Trophoblast cell (in vitro differentiated cells and primary cell): ENCODE data around the gene GC.

Experiments
- DNase-seq, 2 donors: peaks; one replicate each; pipeline ENCODE4 v3.0.0-alpha.2; 2016
- H2AFZ ChIP-seq: 2 replicates; pipeline ENCODE4 v1.6.1; 2013; ENCODE audit warnings: low read length, moderate library complexity, mild to moderate bottlenecking; ENCODE audit not compliant: insufficient read depth, poor library complexity
- H2AK5ac ChIP-seq: 2 replicates; pipeline ENCODE4 v1.6.1; 2013; ENCODE audit warnings: mild to moderate bottlenecking, low read length
- H2BK120ac ChIP-seq: 2 replicates; pipeline ENCODE4 v1.6.1; 2013; ENCODE audit warnings: low read length, mild to moderate bottlenecking, moderate library complexity; ENCODE audit not compliant: insufficient read depth, poor library complexity
- H2BK12ac ChIP-seq: 2 replicates; pipeline ENCODE4 v1.6.1; 2013; ENCODE audit warnings: mild to moderate bottlenecking, low read length, moderate library complexity
- H2BK5ac ChIP-seq: 2 replicates; pipeline ENCODE4 v1.6.1; 2013; ENCODE audit warnings: low read length, low read depth, moderate library complexity, mild to moderate bottlenecking; ENCODE audit not compliant: poor library complexity
- H3K14ac ChIP-seq: 2 replicates; pipeline ENCODE4 v1.6.1; 2013; ENCODE audit warnings: mild to moderate bottlenecking, low read length
- H3K18ac ChIP-seq: 2 replicates; pipeline ENCODE4 v1.6.1; 2013; ENCODE audit warnings: mild to moderate bottlenecking, low read length
- H3K23ac ChIP-seq: 2 replicates; pipeline ENCODE4 v1.6.1; 2013; ENCODE audit warnings: low read length
- H3K27ac ChIP-seq: 2 replicates; pipeline ENCODE4 v1.5.1; 2013; ENCODE audit warnings: low read depth, mild to moderate bottlenecking, inconsistent platforms, low read length, moderate library complexity
- H3K27me3 ChIP-seq: 2 replicates; pipeline ENCODE4 v1.6.1; 2013; ENCODE audit warnings: inconsistent platforms, mild to moderate bottlenecking, low read length, moderate library complexity; ENCODE audit not compliant: insufficient read depth
- H3K36me3 ChIP-seq, 2 experiments: 1 replicate in 1 of 2; 2 replicates in 1 of 2; pipeline ENCODE4 v1.6.1; 2013; ENCODE audit warnings: low read length in 2 of 2, mild to moderate bottlenecking in 2 of 2, moderate library complexity in 1 of 2; ENCODE audit not compliant: insufficient read depth in 2 of 2, control insufficient read depth in 1 of 2
- H3K4ac ChIP-seq: 2 replicates; pipeline ENCODE4 v1.6.1; 2013; ENCODE audit warnings: low read depth, mild to moderate bottlenecking, low read length, moderate library complexity
- H3K4me1 ChIP-seq, 2 experiments: 1 replicate in 1 of 2; 2 replicates in 1 of 2; pipeline ENCODE4 v1.6.1; 2013; ENCODE audit warnings: low read length in 2 of 2, mild to moderate bottlenecking in 2 of 2, moderate library complexity in 1 of 2; ENCODE audit not compliant: insufficient read depth in 2 of 2, control insufficient read depth in 1 of 2
- H3K4me2 ChIP-seq: 2 replicates; pipeline ENCODE4 v1.6.1; 2013; ENCODE audit warnings: inconsistent platforms, mild to moderate bottlenecking, low read length, moderate library complexity
- H3K4me3 ChIP-seq: 2 replicates; pipeline ENCODE4 v1.5.1; 2013; ENCODE audit warnings: mild to moderate bottlenecking, low read depth, low read length, inconsistent platforms
- H3K79me1 ChIP-seq: one replicate; pipeline ENCODE4 v1.6.1; 2013; ENCODE audit warnings: low read length
- H3K79me2 ChIP-seq: 2 replicates; pipeline ENCODE4 v1.6.1; 2013; ENCODE audit warnings: low read length, mild to moderate bottlenecking; ENCODE audit not compliant: control insufficient read depth, insufficient read depth, poor library complexity
- H3K9ac ChIP-seq: 2 replicates; pipeline ENCODE4 v1.6.1; 2013; ENCODE audit warnings: mild to moderate bottlenecking, low read length
- H3K9me3 ChIP-seq: 2 replicates; pipeline ENCODE4 v1.6.1; 2013; ENCODE audit warnings: low read depth, mild to moderate bottlenecking, control low read depth, inconsistent platforms, low read length; ENCODE audit not compliant: insufficient read depth
- H4K12ac ChIP-seq: 2 replicates; pipeline ENCODE4 v1.6.1; 2013; ENCODE audit warnings: low read depth, mild to moderate bottlenecking, low read length, moderate library complexity
- H4K8ac ChIP-seq: 2 replicates; pipeline ENCODE4 v1.6.1; 2013; ENCODE audit warnings: low read depth, mild to moderate bottlenecking, low read length, moderate library complexity
- H4K91ac ChIP-seq: one replicate; pipeline ENCODE4 v1.6.1; 2013; ENCODE audit warnings: low read depth, mild to moderate bottlenecking, low read length, moderate library complexity
- WGBS: extraction: QIAGEN DNeasy Blood & Tissue Kit; methylation state at CpG from one replicate; pipeline ENCODE4 v1.1.7; 2013; ENCODE audit warnings: missing lambda C conversion rate; ENCODE audit not compliant: insufficient read length, insufficient coverage; ENCODE audit errors: extremely low coverage; 5-methylcytosine and 5-hydroxymethylcytosine counted together

Gene GC

GRCh38 chr4:71711044-71711984 is 72.6 kb downstream of the GC start:
- H4K12ac ChIP-seq: no peak overlapping the region
- no peak overlapping the region for H3K4ac ChIP-seq

GRCh38 chr4:71709961-71710360 is 73.9 kb downstream of the GC start:
- no peak overlapping the region for H2BK5ac ChIP-seq
- H3K36me3 ChIP-seq: no peaks in the 10 kb centered on the region
- H3K27me3 ChIP-seq: no peaks in the 10 kb centered on the region
- no peak overlapping the region for H4K12ac ChIP-seq
- no peak overlapping the region for H3K4ac ChIP-seq
- no peaks in the 10 kb centered on the region for H3K79me1 ChIP-seq
- H2AK5ac ChIP-seq: no peak overlapping the region
- H3K18ac ChIP-seq: no peak overlapping the region
- H3K79me2 ChIP-seq: no peaks in the 10 kb centered on the region
- WGBS: no CpG with 5 or more reads among the region's 1 CpG
- no peak overlapping the region for H3K4me2 ChIP-seq
- no peak overlapping the region for H4K91ac ChIP-seq
- DNase-seq: no peak
- H3K23ac ChIP-seq: no peak overlapping the region
- H3K9me3 ChIP-seq: no peaks in the 10 kb centered on the region
- H2BK12ac ChIP-seq: no peak overlapping the region
- no peaks in the 10 kb centered on the region for H3K4me1 ChIP-seq
- no peak overlapping the region for H3K4me3 ChIP-seq
- no peak overlapping the region for H3K27ac ChIP-seq
- H4K8ac ChIP-seq: no peak overlapping the region
- no peak overlapping the region for H3K9ac ChIP-seq
- no peak overlapping the region for H3K14ac ChIP-seq
- no peak overlapping the region for H2AFZ ChIP-seq
- H2BK120ac ChIP-seq: no peak overlapping the region

More at GRCh38 chr4:71711044-71711984, 72.6 kb downstream of the GC start:
- Histone ChIP-seq H3K9me3 (no peaks in the 10 kb centered on the region), H3K4me3 (no peak overlapping the region), H3K79me2 (no peaks in the 10 kb centered on the region), H2BK12ac (no peak overlapping the region), H2AFZ (no peak overlapping the region), H2BK5ac (no peak overlapping the region), H3K9ac (no peak overlapping the region), H3K27ac (peak overlapping the region; percentile 27), H3K79me1 (no peaks in the 10 kb centered on the region), H3K14ac (no peak overlapping the region), H3K4me2 (no peak overlapping the region), H2BK120ac (no peak overlapping the region), H2AK5ac (no peak overlapping the region), H3K18ac (no peak overlapping the region), H4K8ac (no peak overlapping the region), H4K91ac (no peak overlapping the region), H3K4me1 (no peaks in the 10 kb centered on the region), H3K23ac (no peak overlapping the region), H3K36me3 (no peaks in the 10 kb centered on the region), H3K27me3 (no peaks in the 10 kb centered on the region)
- DNase-seq: no peak
- no CpG with 5 or more reads among the region's 2 CpGs for WGBS

- H3K79me1 ChIP-seq: no peaks in the 10 kb centered on the region
- no peak overlapping the region for H3K9ac ChIP-seq
Observed at GRCh38 chr4:71698141-71698540, 85.7 kb downstream of the GC start.

GRCh38 chr4:71697031-71697430 is 86.8 kb downstream of the GC start:
- Histone ChIP-seq H3K79me2 (no peaks in the 10 kb centered on the region), H2AK5ac (no peak overlapping the region), H3K14ac (no peak overlapping the region), H3K4ac (no peak overlapping the region), H2BK5ac (no peak overlapping the region), H3K18ac (no peak overlapping the region), H4K12ac (no peak overlapping the region), H3K4me2 (no peak overlapping the region), H3K27ac (no peak overlapping the region), H3K79me1 (no peaks in the 10 kb centered on the region), H2BK120ac (no peak overlapping the region), H3K36me3 (no peaks in the 10 kb centered on the region), H2BK12ac (no peak overlapping the region), H3K4me1 (no peaks in the 10 kb centered on the region), H3K27me3 (no peaks in the 10 kb centered on the region), H4K8ac (no peak overlapping the region), H3K9me3 (no peaks in the 10 kb centered on the region), H3K4me3 (no peak overlapping the region), H4K91ac (no peak overlapping the region), H3K23ac (no peak overlapping the region), H2AFZ (no peak overlapping the region), H3K9ac (no peak overlapping the region)
- no CpG with 5 or more reads among the region's 4 CpGs for whole genome bisulfite sequencing
- peak; percentile 24 to 77 for DNase-seq

More at GRCh38 chr4:71698141-71698540, 85.7 kb downstream of the GC start:
- Histone ChIP-seq H3K4me3 (no peak overlapping the region), H4K12ac (no peak overlapping the region), H3K4me1 (no peaks in the 10 kb centered on the region), H4K8ac (no peak overlapping the region), H4K91ac (no peak overlapping the region), H3K23ac (no peak overlapping the region), H2BK120ac (no peak overlapping the region), H2AK5ac (no peak overlapping the region), H3K79me2 (no peaks in the 10 kb centered on the region), H3K9me3 (no peaks in the 10 kb centered on the region), H2BK5ac (no peak overlapping the region), H3K27me3 (no peaks in the 10 kb centered on the region), H2AFZ (no peak overlapping the region), H3K18ac (no peak overlapping the region), H3K4me2 (no peak overlapping the region), H3K27ac (no peak overlapping the region), H2BK12ac (no peak overlapping the region), H3K36me3 (no peaks in the 10 kb centered on the region), H3K4ac (no peak overlapping the region), H3K14ac (no peak overlapping the region)
- DNase-seq: no peak
- WGBS: no CpG with 5 or more reads among the region's 2 CpGs
